ENCODE measurements around the gene CCN2. TPM values are rescaled to one million over a fixed set of nuclear protein-coding genes. Genes with fewer than 3 reads are reported as not detected.
A peak's percentile ranks its signal among the peaks of the same experiment; 100 is the strongest.

CCN2 gene
- total and polyA plus RNA-seq, 2 of the 8 experiments (the other 6 are each of a cell fraction or from before 2014, with no cell fraction given), result 25.0 to 107 TPM

DNA sequence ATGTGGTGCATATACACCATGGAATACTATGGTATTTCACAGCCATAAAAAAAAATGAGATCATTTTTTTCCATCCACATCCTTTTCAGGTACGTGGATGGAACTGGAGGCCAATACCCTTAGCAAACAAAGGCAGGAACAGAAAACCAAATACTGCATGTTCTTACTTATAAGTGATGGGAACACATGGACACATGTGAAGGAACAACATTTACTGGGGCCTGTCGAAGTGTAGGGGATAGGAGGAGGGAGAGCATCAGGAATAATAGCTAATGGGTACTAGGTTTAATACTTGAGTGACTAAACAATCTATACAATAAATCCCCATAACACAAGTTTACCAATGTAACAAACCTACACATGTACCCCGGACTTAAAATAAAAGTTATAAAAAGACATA is 30.5 kb downstream of the CCN2 start (continued):
- TF ChIP-seq, protein P1, sequence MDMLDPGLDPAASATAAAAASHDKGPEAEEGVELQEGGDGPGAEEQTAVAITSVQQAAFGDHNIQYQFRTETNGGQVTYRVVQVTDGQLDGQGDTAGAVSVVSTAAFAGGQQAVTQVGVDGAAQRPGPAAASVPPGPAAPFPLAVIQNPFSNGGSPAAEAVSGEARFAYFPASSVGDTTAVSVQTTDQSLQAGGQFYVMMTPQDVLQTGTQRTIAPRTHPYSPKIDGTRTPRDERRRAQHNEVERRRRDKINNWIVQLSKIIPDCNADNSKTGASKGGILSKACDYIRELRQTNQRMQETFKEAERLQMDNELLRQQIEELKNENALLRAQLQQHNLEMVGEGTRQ (IDR thresholded peaks at IDR 0.05; ENCODE audit: low read length), result no peak
- no peak for TF ChIP-seq BACH1 (IDR thresholded peaks at IDR 0.05; ENCODE audit: low read length)
- no peak for TF ChIP-seq TEAD4 (IDR thresholded peaks at IDR 0.05; ENCODE audit: low read depth, low read length)
- TF ChIP-seq BRCA1 (IDR thresholded peaks at IDR 0.05; ENCODE audit: low read depth, low read length), result no peak
- no peak for TF ChIP-seq YY1 (IDR thresholded peaks at IDR 0.05; ENCODE audit: low read depth, low read length)
- no peak for TF ChIP-seq FOSL1 (IDR thresholded peaks at IDR 0.05; ENCODE audit: insufficient read depth, low read depth, low read length)
- TF ChIP-seq RAD21 (IDR thresholded peaks at IDR 0.05 in 1 of 2, conservative IDR thresholded peaks at IDR 0.05 in 1 of 2; ENCODE audit: low read depth in 2 of 2, low read length in 2 of 2), result no peak
- no peak for TF ChIP-seq RNF2 (IDR thresholded peaks at IDR 0.05; ENCODE audit: borderline replicate concordance, low read depth, low read length, missing control alignments, poor library complexity, severe bottlenecking)
- TF ChIP-seq RFX5 (IDR thresholded peaks at IDR 0.05; ENCODE audit: borderline replicate concordance, low read depth, low read length), result no peak
- no peak for TF ChIP-seq CEBPB (IDR thresholded peaks at IDR 0.05; ENCODE audit: low read depth, low read length)
- TF ChIP-seq POLR2AphosphoS5 (IDR thresholded peaks at IDR 0.05; ENCODE audit: low read depth, low read length), result peak; percentile 51; the same call in 1 of the 2 replicates
- no peak for TF ChIP-seq PHF8 (conservative IDR thresholded peaks at IDR 0.05; ENCODE audit: low read depth, low read length)
- TF ChIP-seq, protein P2, sequence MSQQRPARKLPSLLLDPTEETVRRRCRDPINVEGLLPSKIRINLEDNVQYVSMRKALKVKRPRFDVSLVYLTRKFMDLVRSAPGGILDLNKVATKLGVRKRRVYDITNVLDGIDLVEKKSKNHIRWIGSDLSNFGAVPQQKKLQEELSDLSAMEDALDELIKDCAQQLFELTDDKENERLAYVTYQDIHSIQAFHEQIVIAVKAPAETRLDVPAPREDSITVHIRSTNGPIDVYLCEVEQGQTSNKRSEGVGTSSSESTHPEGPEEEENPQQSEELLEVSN (IDR thresholded peaks at IDR 0.05), result peak; percentile 76
- no peak for TF ChIP-seq SRF (IDR thresholded peaks at IDR 0.05; ENCODE audit: low read depth, low read length)
- TF ChIP-seq JUND (IDR thresholded peaks at IDR 0.05; ENCODE audit: low read length), result no peak
- TF ChIP-seq KDM1A (IDR thresholded peaks at IDR 0.05; ENCODE audit: borderline replicate concordance, low read length), result no peak
- TF ChIP-seq JUN (IDR thresholded peaks at IDR 0.05; ENCODE audit: low read depth, low read length), result no peak
- TF ChIP-seq CBX8 (IDR thresholded peaks at IDR 0.05; ENCODE audit: borderline replicate concordance, low read depth, low read length), result no peak
- no peak for TF ChIP-seq TAF1 (IDR thresholded peaks at IDR 0.05; ENCODE audit: low read depth, low read length)
- TF ChIP-seq POU5F1 (IDR thresholded peaks at IDR 0.05; ENCODE audit: low read depth, low read length), result no peak
- no peak for TF ChIP-seq MAFK (IDR thresholded peaks at IDR 0.05; ENCODE audit: low read depth, low read length)
- no peak for TF ChIP-seq TCF12 (IDR thresholded peaks at IDR 0.05; ENCODE audit: low read depth, low read length)
- no peak for TF ChIP-seq SIX5 (IDR thresholded peaks at IDR 0.05; ENCODE audit: low read depth, low read length)
- no peak for TF ChIP-seq CBX5 (IDR thresholded peaks at IDR 0.05; ENCODE audit: low read depth, low read length)
- no peak for TF ChIP-seq EP300 (IDR thresholded peaks at IDR 0.05; ENCODE audit: borderline replicate concordance in 1 of 2, low read depth in 2 of 2, low read length in 2 of 2)
